HL-60/S4 treated with phorbol 12-myristate 13-acetate at 8.2 ng/mL for 4 days and 3 days (cell line): ENCODE measurements around the gene MEF2D.

Experiments
- in situ Hi-C: fragments of 300-500 bp; cut with MboI; formaldehyde crosslinking; loops from 2 replicates; pipeline ENCODE4 v1.15.0; 2022; ENCODE audit warnings: low sequenced_read_pairs

Gene MEF2D

DNA sequence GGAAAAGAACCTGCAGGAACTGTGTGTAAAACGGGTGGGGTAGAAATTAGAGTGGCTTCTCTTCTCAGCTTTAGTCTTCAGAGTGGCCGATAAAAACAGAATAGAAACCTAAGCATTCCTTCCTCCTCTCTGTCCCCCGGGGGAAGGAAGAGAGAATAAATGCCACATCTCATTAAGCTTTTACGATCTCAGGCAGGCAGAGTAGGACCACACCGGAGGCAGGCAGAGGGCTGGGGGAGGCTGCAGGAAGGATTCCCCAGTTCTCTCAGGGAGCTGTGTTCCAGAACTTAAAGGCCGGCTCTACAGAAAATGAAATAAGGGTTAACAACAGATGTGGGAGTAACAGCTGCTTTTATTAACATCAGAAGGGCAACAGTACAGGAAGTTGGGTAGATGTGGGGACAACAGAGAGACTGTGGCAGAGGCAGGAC, 24.5 kb upstream of the MEF2D start:
- in situ Hi-C loops = no loop called here

DNA sequence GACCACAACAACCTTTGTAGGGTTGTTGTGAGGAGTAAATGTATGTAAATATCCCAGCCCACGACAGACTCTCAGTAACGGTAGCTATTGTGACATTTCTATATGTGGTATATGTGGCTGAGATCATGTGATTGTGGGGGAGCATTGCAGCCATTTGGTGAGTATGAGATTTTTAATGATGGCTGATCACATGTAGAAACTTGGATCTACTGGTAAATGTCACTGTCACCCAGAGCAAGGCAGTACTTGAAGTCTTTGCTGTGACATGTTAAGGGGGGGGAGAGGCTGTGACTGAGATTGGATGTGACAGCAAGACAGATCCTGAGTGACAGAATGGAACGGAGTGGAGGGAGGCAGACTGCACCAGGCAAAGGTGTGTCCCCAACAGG, 23.9 kb upstream of the MEF2D start:
- in situ Hi-C loops = no loop called here

DNA sequence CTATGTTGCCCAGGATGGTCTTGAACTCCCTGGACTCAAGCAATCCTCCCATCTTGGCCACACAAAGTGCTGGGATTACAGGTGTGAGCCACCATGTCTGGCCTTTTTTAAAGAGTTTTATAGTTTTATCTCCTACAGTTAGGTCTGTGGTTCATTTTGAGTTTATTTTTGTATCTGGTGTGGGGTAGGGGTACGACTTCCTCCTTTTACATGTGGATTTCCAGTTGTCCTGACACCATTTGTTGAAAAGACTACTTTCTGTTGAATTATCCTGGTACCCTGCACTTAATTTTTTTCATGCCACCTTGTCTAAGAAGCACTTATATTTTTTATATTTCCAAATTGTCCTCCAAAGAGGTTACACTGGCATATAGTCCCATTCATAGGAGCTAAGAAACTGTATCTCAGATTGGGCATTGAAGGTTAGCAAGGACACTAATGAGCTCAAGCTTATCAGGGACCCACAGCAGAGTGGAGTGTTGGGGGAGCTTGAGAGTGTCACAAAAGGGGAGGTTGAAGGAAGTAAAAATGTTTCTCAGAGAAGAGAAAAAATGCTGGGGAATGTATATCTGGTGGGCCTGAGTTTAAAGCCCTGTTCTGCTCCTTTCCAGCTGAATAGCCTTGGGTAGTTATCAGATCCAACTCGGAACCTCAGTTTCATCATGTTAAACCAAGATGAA, 23.4 kb upstream of the MEF2D start:
- in situ Hi-C loops = no loop called here

DNA sequence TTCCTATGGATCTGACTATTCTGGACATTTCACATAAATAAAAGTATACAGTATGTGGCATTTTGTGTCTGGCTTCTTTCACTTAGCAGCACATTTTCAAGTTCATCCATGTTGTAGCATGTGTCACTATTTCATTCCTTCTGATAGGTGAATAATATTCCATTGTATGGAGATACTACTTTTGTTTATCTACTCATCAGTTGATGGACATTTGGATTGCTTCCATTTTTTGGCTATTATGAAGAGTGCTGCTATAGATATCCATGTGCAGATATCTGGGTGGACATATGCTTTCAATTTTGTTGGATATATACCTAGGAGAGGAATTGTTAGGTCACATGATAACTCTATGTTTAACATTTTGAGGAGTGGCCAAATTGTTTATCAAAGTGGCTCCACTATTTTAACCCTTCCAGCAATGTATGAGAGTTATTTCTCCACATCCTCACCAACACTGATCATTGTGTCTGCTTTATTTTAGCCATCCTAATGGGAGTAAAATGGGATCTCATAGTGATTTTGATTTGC, 21.9 kb upstream of the MEF2D start:
- in situ Hi-C loops = no loop called here

DNA sequence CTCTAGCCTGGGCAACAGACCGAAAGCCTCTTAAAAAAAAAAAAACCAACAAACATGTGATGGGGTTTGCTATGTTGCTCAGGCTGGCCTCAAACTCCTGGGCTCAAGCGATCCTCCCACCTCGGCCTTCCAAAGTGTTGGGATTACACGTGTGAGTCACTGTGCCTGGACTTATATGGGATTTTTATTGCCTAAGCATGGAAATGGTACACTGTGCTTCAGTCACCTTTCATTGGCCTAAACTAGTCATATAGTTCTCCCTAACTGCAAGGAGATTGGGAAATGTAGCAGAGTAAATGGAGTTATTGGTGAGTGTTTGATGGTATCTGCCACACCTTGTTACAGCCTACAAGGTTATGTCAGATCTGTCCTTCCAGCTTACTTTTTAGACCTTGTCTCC, 17.2 kb upstream of the MEF2D start:
- in situ Hi-C loops = no loop called here

DNA sequence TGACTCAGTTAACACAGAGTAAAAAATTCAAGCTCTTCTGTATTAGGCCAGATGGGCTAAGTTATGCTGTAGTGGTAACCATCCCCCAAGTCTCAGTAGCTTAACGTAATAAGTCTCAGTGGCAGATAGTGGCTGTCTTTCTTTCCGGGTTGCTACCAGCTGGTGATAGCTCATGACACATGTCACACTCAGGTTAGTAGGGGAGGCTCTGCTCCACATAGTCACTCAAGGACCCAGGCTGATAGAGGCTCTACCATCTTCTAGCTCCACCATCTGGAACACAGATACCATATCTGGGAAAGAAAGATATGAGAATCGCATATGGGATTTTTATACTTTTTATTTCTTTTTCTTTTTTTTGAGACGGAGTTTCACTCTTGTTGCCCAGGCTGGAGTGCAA, 16.2 kb upstream of the MEF2D start:
- in situ Hi-C loops = no loop called here

DNA sequence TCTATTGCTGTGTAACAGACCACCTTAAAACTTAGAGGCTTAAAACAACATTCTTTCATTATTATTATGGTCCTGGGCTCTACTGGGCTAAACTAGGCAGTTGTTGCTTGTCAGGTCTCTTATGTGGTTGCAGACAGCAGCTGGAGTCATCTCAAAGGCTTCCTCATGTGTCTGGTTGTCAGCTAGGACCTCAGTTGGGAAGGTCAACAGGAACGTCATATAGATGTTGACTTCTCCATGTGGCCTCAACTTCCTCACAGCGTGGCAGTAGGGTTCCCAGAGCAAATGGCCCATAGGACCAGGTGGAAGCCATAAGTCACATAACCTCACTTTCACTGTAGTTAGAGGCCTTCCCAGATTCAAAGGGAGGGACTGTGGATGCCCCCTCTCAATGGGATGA, 15.4 kb upstream of the MEF2D start:
- in situ Hi-C loops = no loop called here

DNA sequence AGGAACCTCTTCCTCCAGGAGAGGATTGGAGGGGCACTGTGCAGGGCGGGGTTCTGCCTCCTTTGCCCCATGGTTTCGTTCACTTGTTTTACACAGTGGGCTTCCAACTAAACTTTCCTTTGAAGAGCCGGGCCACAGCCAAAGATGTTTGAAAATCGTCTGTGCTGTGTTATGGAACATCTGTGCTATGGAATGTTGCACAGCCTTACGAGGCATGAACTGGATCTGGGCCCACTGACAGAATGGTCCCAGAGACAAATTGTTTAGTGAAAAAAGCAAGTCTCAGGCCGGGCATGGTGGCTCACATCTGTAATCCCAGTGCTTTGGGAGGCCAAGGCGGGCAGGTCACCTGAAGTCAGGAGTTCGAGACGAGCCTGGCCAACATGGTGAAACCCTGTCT, 12.6 kb upstream of the MEF2D start:
- in situ Hi-C loops = no loop called here

DNA sequence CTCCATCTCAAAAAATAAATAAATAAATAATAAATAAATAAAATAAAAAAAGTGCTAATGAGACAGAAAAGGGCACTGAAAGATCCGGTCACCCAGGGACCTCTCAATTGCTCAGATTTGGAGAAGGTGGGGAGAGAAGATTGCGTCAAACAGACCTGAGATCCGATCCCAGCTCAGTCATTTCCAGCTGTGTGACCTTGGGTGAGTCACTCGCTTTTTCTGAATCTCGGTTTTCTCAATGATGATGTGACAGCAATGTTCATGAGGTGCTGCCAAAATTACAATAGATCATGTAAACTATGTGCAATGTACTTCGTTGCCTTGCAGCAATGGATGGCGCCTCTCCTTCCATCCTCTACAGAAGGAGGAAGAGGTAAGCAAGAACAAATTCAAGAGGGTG, 11.1 kb upstream of the MEF2D start:
- in situ Hi-C loops = no loop called here

DNA sequence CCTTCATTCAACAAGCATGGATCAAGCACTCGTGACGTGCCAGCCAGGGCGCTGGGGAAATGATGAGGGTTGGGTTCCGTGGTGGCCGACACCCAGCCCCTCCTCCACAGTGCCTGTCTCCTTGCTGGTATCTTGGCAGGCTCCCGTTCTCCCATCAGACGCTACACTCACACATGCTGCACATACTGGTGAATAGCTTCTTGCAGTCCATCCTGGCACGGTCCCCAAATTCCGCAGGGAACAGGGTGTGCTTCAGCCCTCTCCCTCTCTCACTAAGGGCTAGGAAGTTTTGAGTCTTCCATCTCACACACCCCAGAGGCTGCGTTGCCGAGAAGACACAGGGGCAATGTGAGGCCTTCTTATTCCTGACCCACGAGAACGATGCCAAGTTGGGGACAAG, 10.1 kb upstream of the MEF2D start:
- in situ Hi-C loops = no loop called here

DNA sequence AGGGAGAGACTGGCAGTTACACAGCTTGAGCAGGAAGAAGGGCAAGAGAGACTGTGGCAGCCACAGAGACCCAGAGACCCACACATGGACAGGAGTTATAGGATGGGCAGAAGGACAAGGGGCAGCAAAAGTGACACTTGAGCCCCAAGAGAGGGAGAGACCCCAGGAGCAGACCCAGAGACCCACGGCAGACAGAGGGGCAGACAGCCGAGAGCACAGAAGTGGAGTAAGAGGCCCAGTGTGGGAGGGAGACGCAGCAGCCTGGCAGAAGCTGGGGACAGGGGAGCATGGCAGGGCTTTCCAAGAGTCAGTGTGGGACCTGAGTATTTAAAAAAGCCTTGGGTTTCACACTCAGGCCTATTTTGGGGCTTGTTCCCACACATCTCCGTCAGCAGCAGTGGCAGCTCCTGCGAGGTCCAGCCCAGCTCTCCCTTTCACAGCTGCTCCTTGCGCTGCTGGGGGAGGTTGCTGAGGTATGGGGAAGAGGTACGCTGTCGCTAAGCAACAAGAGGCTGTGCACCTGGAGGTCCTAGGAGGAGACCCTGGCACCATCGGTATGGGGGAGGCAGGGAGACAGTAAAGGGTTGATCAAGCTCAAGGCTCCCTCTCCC, 9.0 kb upstream of the MEF2D start:
- in situ Hi-C loops = no loop called here

DNA sequence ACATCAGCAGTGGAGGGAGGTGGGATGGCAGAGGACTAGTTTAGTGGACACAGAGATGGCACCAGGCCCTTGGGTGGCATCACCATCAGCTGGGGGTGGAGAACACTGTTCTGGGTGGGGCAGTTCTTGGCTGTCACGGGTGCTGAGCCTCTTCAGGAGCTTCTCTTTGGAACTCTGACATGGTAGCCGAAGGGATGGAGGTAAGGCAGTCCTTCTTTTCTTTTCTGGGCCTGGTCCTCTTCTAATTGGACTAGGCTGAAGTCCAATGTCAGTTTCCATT, 8.3 kb upstream of the MEF2D start:
- in situ Hi-C loops = no loop called here

DNA sequence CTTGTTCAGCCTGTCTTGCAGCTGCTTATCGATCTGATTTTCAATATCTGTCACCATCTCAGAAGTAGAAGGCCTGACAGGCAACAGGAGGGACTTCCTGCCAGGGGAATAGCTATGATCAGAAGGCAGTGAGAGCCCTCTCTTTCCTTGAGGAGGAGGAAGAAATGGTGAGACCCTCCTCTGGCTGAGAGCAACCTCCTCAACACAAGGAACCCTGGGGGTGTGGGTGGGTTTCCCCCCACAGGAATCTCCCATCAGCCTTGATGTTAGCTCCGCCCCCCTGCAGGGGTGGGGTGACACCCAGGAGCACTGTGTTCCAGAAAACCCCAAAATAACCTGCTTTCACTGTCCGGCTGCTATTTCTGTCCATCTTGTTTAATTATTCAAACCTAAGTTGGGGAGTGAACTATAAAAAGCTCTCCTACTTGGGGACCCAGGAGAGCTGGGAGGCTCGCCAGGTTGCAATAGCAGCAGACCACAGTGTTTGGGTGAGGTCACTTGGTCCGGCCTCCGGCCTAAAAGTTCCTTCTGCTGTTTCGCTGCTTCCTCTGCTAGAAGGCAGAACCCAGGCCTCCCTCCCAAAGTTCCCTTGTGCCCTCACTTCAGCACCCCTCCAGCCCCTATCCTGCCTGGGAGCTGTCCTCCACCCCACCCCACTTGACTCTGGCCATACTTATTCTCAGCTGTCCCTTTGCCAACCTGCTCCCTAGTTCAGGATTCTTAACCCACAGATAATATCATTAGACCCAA, 7.8 kb upstream of the MEF2D start:
- in situ Hi-C loops = no loop called here

DNA sequence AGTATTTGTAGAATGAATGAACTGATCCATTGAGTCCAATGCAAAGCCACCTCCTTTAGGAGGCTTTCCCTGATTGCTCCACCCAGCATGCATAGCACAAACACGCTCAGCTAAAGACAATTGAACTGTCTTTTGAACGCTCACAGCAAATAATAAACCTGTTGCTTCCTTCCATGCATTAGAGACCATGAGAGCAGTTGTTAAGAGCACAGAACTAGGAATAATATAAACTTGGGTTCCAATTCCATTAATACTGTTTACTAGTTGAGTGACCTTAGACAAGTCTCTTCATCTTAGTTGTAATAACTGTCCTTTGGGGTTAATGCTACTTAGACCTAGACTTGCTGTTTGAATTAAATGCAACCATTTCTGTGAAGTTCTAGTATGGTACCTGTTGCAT, 5.9 kb upstream of the MEF2D start:
- in situ Hi-C loops = no loop called here

DNA sequence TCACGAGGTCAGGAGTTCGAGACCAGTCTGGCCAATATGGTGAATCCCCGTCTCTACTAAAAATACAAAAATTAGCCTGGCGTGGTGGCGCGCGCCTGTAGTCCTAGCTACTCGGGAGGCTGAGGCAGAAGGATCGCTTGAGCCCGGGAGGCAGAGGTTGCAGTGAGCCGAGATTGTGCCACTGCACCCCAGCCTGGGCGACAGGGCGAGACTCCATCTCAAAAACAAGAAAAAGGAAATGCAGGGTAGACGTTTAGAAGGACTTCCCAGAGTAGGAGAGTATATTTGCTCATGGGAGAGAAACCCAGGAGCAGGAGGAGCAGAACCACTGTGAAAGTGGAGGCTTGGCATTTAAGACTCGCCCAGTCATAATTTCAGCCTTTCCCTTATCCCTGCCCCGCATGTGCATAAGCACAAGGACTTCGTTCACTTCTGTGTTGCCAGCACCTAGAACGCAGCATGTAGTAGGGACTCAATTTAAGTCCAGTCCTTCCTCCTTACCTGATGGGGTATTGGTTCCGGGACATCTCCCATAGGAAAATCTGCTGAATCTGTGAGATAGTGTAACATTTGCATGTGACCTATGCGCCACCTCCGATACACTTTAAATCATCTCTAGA, 5.2 kb upstream of the MEF2D start:
- in situ Hi-C loops = no loop called here

DNA sequence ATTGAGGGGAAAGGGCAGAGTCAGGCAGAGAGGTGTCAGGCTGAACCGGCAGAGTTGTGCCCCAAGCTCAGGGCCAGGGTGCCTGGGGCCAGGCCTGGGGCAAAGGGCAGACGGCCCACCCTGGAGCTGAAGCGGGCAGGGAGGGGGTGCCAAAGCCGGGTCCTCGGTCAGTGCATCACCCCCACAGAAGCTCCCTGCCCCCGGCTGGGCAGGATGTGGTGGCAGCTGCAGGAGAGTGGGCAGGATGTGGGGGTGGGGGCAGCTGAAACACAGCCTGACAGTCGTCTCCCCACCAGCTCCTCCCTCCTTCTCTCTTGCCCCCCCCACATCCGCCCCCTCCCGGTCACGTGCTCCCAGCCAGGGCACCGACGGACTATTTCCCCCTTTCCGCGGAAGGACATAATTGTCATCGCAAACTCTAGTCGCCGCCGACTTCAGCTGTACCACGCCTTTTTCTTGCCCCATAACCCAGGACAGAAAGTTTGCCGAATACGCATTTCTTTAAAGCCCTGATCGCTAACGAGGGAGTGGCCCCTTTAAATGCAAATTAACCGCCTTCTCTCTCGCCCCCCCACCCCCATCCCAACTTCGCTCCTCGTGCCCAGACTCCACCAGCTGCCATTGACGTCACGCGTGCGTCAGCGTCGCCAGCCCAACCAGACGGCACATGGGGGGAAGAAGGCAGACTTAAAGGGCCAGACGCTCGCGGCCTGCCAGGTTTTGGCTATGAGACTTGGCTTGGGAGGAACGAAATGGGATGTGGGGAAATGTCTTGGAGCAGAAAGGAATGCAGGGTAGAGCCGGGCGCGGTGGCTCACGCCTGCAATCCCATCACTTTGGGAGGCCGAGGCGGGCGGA, 4.5 kb upstream of the MEF2D start:
- in situ Hi-C loops = no loop called here

DNA sequence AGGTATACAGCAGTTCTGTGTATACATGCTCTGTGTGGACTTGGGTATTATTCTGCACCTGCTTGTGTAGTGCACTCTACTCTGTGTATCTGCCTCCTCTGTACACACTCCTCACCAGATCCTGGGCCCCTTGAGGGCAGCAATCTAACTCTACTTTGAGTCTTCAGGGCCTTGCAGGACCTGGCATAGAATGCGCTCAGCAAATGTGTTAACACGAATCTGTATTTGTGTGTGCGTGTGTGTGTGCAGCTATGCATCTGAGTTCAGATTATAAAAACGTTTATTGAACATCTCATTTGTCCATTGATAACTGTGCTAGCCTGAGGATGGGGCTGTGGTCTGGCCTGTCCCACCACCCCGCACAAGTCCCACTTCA, 3.9 kb upstream of the MEF2D start:
- in situ Hi-C loops = no loop called here

DNA sequence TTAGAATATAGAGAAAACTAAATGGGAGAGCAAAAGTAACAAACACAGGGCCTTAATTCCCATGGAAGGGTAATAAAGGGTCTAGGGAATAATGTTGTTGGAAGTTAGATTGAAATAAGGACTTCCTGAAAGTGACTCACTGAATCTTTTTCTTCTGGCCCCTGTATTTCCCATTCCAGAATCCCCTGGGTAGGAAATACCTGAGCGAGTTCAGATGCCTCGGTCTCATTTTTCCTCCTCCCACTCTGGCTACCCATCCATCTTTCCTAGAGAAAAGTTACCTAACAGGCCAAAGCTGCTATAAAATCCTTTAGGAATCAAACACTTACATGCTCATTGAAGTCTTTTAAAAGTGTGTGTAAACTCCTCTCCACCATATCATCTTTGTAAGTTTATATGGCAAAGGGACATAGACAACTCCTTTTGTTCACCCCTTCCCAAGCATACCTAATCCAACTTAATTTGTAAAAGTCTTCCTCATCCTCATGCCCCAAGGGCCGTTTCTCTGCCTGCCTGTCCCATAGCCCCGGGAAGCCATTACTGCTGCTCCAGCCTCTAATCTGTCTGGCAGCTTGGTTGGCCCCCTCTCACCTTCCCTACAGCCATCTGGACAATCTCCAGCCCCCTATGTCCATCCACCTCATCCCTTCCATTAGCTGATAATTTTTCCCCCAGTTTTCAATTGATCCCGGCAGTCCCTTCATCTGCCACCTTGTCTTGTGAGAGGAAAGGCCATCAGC, 3.3 kb upstream of the MEF2D start:
- in situ Hi-C loops = no loop called here

DNA sequence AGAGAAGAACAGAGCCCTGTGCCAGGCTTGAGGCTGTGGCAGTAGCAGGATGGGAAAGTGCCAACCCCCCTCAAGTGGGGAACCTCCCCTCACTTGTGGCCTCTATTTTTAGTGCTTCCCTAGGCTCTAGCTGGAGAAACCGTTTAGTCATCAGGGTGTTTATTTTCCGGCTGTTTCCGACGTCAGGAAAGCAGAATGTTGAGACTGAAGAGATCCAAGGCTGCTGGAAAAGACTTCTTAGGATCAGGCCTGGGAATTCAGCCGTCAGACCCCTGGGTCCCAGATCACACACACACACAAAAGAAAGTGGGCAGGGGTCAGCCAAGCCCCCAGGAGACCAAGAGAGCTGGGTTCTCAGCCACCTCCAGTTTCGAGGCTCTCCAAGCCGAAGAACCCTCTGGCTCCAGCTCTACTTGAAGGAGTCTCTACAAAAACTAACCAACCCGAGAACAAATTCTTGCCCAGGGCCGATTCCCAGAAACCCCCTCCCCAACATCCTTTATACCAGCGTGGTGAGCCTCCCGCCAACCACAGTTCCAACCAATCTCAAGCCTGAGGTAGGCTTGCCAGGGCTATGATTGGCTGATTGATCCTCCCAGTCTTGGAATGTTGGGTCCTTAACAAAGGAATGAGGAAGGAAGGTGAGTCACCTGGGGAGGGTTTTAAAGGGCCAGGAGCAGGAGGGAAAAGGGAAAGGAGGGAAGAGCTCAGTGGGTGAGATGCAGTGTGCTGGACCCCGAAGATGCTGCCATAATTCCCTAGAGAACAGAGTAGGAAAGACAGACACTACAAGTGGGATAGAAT, 2.5 kb upstream of the MEF2D start:
- in situ Hi-C loops = no loop called here
